OCI-LY7 (cell line): Measurements from ENCODE around the gene DCAF8. TPM values are rescaled to one million over a fixed set of nuclear protein-coding genes. Genes with fewer than 3 reads are reported as not detected.

Source experiments
- BruUV-seq: library from RNA; stranded (reverse); fragments of 400-500 nt; replicated peaks from 2 replicates; lab custom pipeline; 2021; lab: Mats Ljungman, UMichigan
- CTCF ChIA-PET: fragments of 300-600 bp; sonication (Branson Sonifier 250); formaldehyde crosslinking; loops from one replicate; lab custom pipeline; 2022; ENCODE audit warnings: antibody characterized with exemption; ENCODE audit not compliant: unreplicated experiment; lab: Charles Lee
- POLR2A ChIA-PET: fragments of 300-600 bp; sonication (Branson Sonifier 250); formaldehyde crosslinking; loops from one replicate; lab custom pipeline; 2022; ENCODE audit warnings: antibody characterized with exemption; lab: Charles Lee
- DNase-seq: peaks from one replicate; pipeline ENCODE4 v3.0.0-alpha.2; 2015; ENCODE audit warnings: low spot score
- H2AFZ ChIP-seq: fragments of 200-600 bp; sonication (generic), shearing (Covaris generic); 2 replicates; pipeline ENCODE4 v1.6.1; 2014; ENCODE audit warnings: mild to moderate bottlenecking, antibody characterized with exemption, low read length, moderate library complexity
- H3K27ac ChIP-seq: fragments of 200-600 bp; sonication (generic); 2 replicates; pipeline ENCODE4 v1.5.1; 2014; ENCODE audit warnings: mixed run types, low read depth, mild to moderate bottlenecking, moderate library complexity, low read length, inconsistent platforms; ENCODE audit not compliant: poor library complexity, severe bottlenecking
- H3K36me3 ChIP-seq: fragments of 200-600 bp; sonication (generic); 2 replicates; pipeline ENCODE4 v1.6.1; 2014; ENCODE audit warnings: mild to moderate bottlenecking, antibody characterized with exemption, low read length, moderate library complexity, mixed read lengths; ENCODE audit not compliant: insufficient read depth
- H3K4me1 ChIP-seq: fragments of 200-600 bp; sonication (generic); 2 replicates; pipeline ENCODE4 v1.5.1; 2014; ENCODE audit warnings: mild to moderate bottlenecking, low read length; ENCODE audit not compliant: insufficient read depth, poor library complexity, severe bottlenecking
- H3K4me2 ChIP-seq: fragments of 200-600 bp; sonication (generic); 2 replicates; pipeline ENCODE4 v1.6.1; 2014; ENCODE audit warnings: mild to moderate bottlenecking, low read length
- H3K4me3 ChIP-seq: fragments of 200-600 bp; sonication (generic); 2 replicates; pipeline ENCODE4 v1.5.1; 2014; ENCODE audit warnings: mild to moderate bottlenecking, low read depth, low read length; ENCODE audit not compliant: poor library complexity, severe bottlenecking
- H3K79me2 ChIP-seq: fragments of 200-600 bp; sonication (generic); 2 replicates; pipeline ENCODE4 v1.6.1; 2016; ENCODE audit warnings: low read depth, mild to moderate bottlenecking, low read length, moderate library complexity, mixed read lengths; ENCODE audit not compliant: insufficient read depth
- H3K9me2 ChIP-seq: fragments of 200-600 bp; sonication (generic); 2 replicates; pipeline ENCODE4 v1.6.1; 2016; ENCODE audit warnings: mild to moderate bottlenecking, low read length, mixed read lengths; ENCODE audit not compliant: insufficient read depth
- H3K9me3 ChIP-seq: fragments of 200-600 bp; sonication (generic); 2 replicates; pipeline ENCODE4 v1.6.1; 2014; ENCODE audit warnings: mild to moderate bottlenecking, mixed run types, low read length, mixed read lengths
- H4K20me1 ChIP-seq: fragments of 200-600 bp; sonication (generic); 2 replicates; pipeline ENCODE4 v1.6.1; 2014; ENCODE audit warnings: mild to moderate bottlenecking, antibody characterized with exemption, low read length, moderate library complexity, mixed read lengths; ENCODE audit not compliant: insufficient read depth
- EZH2phosphoT487 ChIP-seq: fragments of 200-600 bp; sonication (generic); IDR thresholded peaks from 2 replicates; pipeline ENCODE4 v1.6.1; 2018; ENCODE audit warnings: low read depth, borderline replicate concordance, mild to moderate bottlenecking, mixed run types, antibody characterized with exemption, low read length, moderate library complexity, mixed read lengths
- intact Hi-C: fragments of 100-400 bp; cut with micrococcal nuclease; formaldehyde crosslinking; loops from one replicate; pipeline ENCODE4 v1.10.0; 2022; ENCODE audit not compliant: unreplicated experiment
- total RNA-seq, 2 experiments: library from RNA; depleted of rRNA in 1 of 2; stranded (reverse); fragments of >200 nt in 1 of 2; shearing (Covaris generic) in 1 of 2; gene quantifications; 2 replicates each; pipeline ENCODE4 v1.2.3, GENCODE V29; 2014 to 2022
- TF ChIP-seq, protein P1 (sequence below): fragments of 200-600 bp; sonication (generic); conservative IDR thresholded peaks from 2 replicates; pipeline ENCODE4 v1.5.1; 2014; ENCODE audit warnings: mild to moderate bottlenecking, antibody characterized with exemption, low read length, moderate library complexity, mixed read lengths

Gene DCAF8
- total RNA-seq, 2 experiments from 2014 or later = 118 to 139 TPM

DNA sequence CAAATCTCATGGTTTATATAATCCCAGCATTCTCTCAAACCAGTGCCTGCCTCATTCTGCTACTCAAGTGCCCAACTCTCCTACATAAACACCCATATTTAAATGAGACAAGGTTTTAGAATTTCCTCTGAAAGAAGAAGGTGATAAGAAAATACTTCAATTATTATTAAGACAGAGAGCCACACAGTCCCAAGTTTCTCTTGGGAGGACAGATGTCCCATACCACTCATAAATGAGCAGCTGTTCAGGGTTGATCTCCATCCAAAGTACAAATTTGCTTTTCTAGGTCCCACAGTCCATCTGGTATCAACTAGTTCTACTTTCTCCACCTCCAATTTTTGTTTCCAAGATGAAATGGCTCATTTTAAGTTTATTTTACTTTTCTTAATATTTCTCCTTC, 11.3 kb downstream of the DCAF8 start:
- no peak overlapping the region for H3K4me2 ChIP-seq
- no TSS peak for BruUV-seq
- H2AFZ ChIP-seq = no peak overlapping the region
- DNase-seq = no peak
- ChIA-PET POLR2A (interaction anchor here (2.1 kb wide), 1 partner anchor 7 kb away, joined by 9 read pairs; no protein-coding TSS in a partner anchor), CTCF (interaction anchor here (0.5 to 2.3 kb wide), 3 partner anchors 58 to 153 kb away, joined by 4 to 12 read pairs (median 7); no protein-coding TSS in a partner anchor)
- H3K79me2 ChIP-seq = peaks cover 25% of the 10 kb centered on the region; the same call in 1 of the 2 replicates
- H4K20me1 ChIP-seq = 0 out of 2 replicates have a peak, but pooled peaks cover 4% of the 10 kb centered on the region
- H3K36me3 ChIP-seq = peaks cover 28% of the 10 kb centered on the region
- H3K4me1 ChIP-seq = no peaks in the 10 kb centered on the region
- intact Hi-C loops = no loop called here
- no peaks in the 10 kb centered on the region for H3K9me2 ChIP-seq
- no peaks in the 10 kb centered on the region for H3K9me3 ChIP-seq
- no peak overlapping the region for H3K27ac ChIP-seq
- H3K4me3 ChIP-seq = no peak overlapping the region
- no peak for TF ChIP-seq EZH2phosphoT487
- TF ChIP-seq, protein P1, sequence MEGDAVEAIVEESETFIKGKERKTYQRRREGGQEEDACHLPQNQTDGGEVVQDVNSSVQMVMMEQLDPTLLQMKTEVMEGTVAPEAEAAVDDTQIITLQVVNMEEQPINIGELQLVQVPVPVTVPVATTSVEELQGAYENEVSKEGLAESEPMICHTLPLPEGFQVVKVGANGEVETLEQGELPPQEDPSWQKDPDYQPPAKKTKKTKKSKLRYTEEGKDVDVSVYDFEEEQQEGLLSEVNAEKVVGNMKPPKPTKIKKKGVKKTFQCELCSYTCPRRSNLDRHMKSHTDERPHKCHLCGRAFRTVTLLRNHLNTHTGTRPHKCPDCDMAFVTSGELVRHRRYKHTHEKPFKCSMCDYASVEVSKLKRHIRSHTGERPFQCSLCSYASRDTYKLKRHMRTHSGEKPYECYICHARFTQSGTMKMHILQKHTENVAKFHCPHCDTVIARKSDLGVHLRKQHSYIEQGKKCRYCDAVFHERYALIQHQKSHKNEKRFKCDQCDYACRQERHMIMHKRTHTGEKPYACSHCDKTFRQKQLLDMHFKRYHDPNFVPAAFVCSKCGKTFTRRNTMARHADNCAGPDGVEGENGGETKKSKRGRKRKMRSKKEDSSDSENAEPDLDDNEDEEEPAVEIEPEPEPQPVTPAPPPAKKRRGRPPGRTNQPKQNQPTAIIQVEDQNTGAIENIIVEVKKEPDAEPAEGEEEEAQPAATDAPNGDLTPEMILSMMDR = no peak

DNA sequence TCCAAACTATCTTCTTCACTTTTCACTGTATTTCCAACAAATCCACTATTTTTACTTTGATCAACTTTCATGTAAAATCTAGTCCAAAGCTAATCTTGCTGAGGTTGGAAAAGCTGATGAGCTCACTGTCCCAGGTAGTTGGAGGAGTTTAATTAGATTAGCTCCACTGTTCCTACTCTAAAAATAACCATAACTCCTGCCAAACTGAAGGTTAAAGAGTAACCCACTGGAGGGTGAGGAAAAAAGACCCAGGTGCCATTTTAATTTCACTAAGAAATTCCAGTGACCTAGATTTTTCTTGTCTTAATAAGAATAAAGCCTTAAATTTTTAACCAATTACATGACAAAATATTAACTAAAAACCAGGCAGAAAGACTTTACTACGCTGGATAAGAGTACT, 15.3 kb downstream of the DCAF8 start:
- Histone ChIP-seq H3K4me3 (no peak overlapping the region), H3K79me2 (peaks cover 25% of the 10 kb centered on the region; the same call in 1 of the 2 replicates), H3K9me3 (no peaks in the 10 kb centered on the region), H3K36me3 (peaks cover 42% of the 10 kb centered on the region), H4K20me1 (0 out of 2 replicates have a peak, but pooled peaks cover 8% of the 10 kb centered on the region), H3K27ac (no peak overlapping the region), H3K4me2 (no peak overlapping the region), H3K4me1 (no peaks in the 10 kb centered on the region), H3K9me2 (no peaks in the 10 kb centered on the region), H2AFZ (no peak overlapping the region)
- ChIA-PET POLR2A (interaction anchor here (1.2 to 3.4 kb wide), 3 partner anchors 13 to 43 kb away, joined by 3 to 12 read pairs (median 3); no protein-coding TSS in a partner anchor), CTCF (no interaction called here)
- intact Hi-C loops = no loop called here
- DNase-seq = no peak
- no TSS peak for BruUV-seq
- TF ChIP-seq EZH2phosphoT487 = no peak
- TF ChIP-seq, protein P1 = no peak

DNA sequence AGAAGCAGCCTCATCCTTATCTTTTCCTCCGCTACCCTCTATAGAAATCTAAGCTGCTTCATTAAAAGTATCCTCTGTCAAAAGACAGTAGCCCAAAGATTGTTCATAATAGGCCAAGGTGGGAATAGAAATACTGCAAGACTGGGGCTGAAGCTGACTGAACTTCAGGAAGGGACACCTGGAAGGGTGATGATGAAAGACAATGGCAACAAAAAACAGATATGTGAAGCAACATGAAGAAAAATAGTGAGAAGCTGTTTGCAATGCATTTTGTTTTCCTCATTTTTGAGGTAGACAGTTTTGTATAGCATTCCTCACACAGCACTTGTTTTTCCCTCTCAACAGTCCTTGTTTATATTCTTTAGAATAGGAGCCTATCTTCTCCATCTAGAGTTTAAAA, 16.9 kb downstream of the DCAF8 start:
- H3K9me3 ChIP-seq = no peaks in the 10 kb centered on the region
- H3K4me2 ChIP-seq = no peak overlapping the region
- intact Hi-C loops = no loop called here
- no peak overlapping the region for H3K4me3 ChIP-seq
- no peaks in the 10 kb centered on the region for H3K9me2 ChIP-seq
- 0 out of 2 replicates have a peak, but pooled peaks cover 6% of the 10 kb centered on the region for H4K20me1 ChIP-seq
- no peaks in the 10 kb centered on the region for H3K4me1 ChIP-seq
- peaks cover 39% of the 10 kb centered on the region for H3K36me3 ChIP-seq
- no peak for DNase-seq
- TF ChIP-seq, protein P1 = no peak
- no peak for TF ChIP-seq EZH2phosphoT487
- H3K79me2 ChIP-seq = peaks cover 25% of the 10 kb centered on the region; the same call in 1 of the 2 replicates
- no peak overlapping the region for H3K27ac ChIP-seq
- no peak overlapping the region for H2AFZ ChIP-seq
- POLR2A ChIA-PET = interaction anchor here (0.6 to 1.3 kb wide), 2 partner anchors 11 to 194 kb away, joined by 3 to 4 read pairs; no protein-coding TSS in a partner anchor
- CTCF ChIA-PET = no interaction called here
- BruUV-seq = no TSS peak
